22Rv1 (cell line): ENCODE measurements around the gene ZFP64.

ENCODE experiments used
- ZFX ChIP-seq: fragments of 450-650 bp; IDR thresholded peaks from 2 replicates; pipeline ENCODE4 v1.6.1; 2017; ENCODE audit warnings: antibody characterized with exemption, borderline replicate concordance
- TF ChIP-seq, protein P1 (sequence below): fragments of 450-650 bp; IDR thresholded peaks from 2 replicates; pipeline ENCODE4 v1.5.1; 2017; ENCODE audit warnings: mild to moderate bottlenecking

DNA sequence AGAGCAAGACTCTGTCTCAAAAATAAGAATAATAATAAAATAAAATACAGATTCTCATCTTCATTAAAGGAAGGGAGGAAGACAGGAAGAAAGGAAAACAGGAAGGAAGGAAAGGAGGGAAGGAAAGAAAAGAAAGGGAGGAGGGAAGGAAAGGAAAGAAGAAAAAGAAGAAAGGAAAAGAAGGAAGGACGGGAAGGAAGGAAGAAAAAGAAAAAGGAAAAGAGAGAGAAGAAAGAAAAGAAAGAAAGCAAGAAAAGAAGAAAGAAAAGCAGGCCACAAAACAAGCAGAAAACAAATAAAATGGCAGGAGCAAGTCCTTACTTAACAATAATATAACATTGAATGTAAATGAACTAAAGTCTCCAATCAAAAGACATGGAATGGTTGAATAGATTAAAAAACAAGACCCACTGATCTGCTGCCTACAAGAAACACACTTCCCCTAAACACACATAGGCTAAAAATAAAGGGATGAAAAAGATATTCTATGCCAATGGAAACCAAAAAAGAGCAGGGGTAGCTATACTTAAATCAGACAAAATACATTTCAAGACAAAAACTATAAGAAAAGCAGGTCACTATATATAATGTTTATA lies 60.4 kb downstream of the ZFP64 start:
- TF ChIP-seq, protein P1, sequence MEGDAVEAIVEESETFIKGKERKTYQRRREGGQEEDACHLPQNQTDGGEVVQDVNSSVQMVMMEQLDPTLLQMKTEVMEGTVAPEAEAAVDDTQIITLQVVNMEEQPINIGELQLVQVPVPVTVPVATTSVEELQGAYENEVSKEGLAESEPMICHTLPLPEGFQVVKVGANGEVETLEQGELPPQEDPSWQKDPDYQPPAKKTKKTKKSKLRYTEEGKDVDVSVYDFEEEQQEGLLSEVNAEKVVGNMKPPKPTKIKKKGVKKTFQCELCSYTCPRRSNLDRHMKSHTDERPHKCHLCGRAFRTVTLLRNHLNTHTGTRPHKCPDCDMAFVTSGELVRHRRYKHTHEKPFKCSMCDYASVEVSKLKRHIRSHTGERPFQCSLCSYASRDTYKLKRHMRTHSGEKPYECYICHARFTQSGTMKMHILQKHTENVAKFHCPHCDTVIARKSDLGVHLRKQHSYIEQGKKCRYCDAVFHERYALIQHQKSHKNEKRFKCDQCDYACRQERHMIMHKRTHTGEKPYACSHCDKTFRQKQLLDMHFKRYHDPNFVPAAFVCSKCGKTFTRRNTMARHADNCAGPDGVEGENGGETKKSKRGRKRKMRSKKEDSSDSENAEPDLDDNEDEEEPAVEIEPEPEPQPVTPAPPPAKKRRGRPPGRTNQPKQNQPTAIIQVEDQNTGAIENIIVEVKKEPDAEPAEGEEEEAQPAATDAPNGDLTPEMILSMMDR, result no peak
- TF ChIP-seq ZFX, result no peak
